Liver (tissue), 3 donors: ENCODE results near the gene ALKBH2.

Source experiments
- FOXA1 ChIP-seq: IDR thresholded peaks from 2 replicates; pipeline ENCODE4 v1.6.1; 2016; ENCODE audit warnings: antibody characterized with exemption
- JUND ChIP-seq, 2 donors: IDR thresholded peaks; 2 replicates each; pipeline ENCODE4 v1.6.1; 2016; ENCODE audit warnings: antibody characterized with exemption in 2 of 2
- RAD21 ChIP-seq, 2 donors: IDR thresholded peaks; 2 replicates each; pipeline ENCODE4 v1.6.1; 2016; ENCODE audit warnings: antibody characterized with exemption in 2 of 2, mild to moderate bottlenecking in 2 of 2
- TAF1 ChIP-seq: conservative IDR thresholded peaks from 2 replicates; pipeline ENCODE4 v1.6.1; 2016; ENCODE audit warnings: antibody characterized with exemption, mild to moderate bottlenecking
- TF ChIP-seq, protein P1 (sequence below): fragments of 150-350 bp; IDR thresholded peaks from 2 replicates; pipeline ENCODE4 v1.5.1; 2017; ENCODE audit warnings: improper control_type of control experiment, low read depth, low read length; ENCODE audit not compliant: missing input control
- TF ChIP-seq, protein P2 (sequence below): IDR thresholded peaks from 2 replicates; pipeline ENCODE4 v1.6.1; 2016; ENCODE audit warnings: antibody characterized with exemption
- TF ChIP-seq, protein P3 (sequence below): IDR thresholded peaks from 2 replicates; pipeline ENCODE4 v1.6.1; 2016; ENCODE audit warnings: antibody characterized with exemption, mild to moderate bottlenecking
- donor health status: healthy.
- donor health status: healthy.

DNA sequence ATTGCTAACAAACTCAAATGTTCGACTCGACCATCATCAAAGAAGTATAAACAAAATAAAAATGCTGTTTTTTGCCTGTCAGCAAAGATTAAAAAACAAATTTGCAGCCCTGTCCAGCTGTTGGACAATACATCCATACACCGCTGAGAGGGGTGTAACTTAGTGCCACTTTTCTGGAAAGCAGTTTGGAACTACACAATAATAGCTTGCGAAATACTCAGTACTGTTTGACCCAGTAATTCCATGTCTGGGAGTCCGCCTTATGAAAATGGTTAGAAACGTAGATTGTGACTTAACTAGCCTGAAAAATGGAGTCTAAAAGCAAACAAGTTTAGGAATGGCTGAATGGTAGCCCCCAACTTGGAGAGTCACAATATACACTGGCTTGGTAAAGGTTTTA, 34.5 kb downstream of the ALKBH2 start:
- TF ChIP-seq, protein P1, sequence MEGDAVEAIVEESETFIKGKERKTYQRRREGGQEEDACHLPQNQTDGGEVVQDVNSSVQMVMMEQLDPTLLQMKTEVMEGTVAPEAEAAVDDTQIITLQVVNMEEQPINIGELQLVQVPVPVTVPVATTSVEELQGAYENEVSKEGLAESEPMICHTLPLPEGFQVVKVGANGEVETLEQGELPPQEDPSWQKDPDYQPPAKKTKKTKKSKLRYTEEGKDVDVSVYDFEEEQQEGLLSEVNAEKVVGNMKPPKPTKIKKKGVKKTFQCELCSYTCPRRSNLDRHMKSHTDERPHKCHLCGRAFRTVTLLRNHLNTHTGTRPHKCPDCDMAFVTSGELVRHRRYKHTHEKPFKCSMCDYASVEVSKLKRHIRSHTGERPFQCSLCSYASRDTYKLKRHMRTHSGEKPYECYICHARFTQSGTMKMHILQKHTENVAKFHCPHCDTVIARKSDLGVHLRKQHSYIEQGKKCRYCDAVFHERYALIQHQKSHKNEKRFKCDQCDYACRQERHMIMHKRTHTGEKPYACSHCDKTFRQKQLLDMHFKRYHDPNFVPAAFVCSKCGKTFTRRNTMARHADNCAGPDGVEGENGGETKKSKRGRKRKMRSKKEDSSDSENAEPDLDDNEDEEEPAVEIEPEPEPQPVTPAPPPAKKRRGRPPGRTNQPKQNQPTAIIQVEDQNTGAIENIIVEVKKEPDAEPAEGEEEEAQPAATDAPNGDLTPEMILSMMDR = peak; percentile 16
- TF ChIP-seq, protein P2, sequence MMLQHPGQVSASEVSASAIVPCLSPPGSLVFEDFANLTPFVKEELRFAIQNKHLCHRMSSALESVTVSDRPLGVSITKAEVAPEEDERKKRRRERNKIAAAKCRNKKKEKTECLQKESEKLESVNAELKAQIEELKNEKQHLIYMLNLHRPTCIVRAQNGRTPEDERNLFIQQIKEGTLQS = no peak
- peak; percentile 45 to 47 for TF ChIP-seq RAD21 (IDR thresholded peaks at IDR 0.05)
- TF ChIP-seq, protein P3, sequence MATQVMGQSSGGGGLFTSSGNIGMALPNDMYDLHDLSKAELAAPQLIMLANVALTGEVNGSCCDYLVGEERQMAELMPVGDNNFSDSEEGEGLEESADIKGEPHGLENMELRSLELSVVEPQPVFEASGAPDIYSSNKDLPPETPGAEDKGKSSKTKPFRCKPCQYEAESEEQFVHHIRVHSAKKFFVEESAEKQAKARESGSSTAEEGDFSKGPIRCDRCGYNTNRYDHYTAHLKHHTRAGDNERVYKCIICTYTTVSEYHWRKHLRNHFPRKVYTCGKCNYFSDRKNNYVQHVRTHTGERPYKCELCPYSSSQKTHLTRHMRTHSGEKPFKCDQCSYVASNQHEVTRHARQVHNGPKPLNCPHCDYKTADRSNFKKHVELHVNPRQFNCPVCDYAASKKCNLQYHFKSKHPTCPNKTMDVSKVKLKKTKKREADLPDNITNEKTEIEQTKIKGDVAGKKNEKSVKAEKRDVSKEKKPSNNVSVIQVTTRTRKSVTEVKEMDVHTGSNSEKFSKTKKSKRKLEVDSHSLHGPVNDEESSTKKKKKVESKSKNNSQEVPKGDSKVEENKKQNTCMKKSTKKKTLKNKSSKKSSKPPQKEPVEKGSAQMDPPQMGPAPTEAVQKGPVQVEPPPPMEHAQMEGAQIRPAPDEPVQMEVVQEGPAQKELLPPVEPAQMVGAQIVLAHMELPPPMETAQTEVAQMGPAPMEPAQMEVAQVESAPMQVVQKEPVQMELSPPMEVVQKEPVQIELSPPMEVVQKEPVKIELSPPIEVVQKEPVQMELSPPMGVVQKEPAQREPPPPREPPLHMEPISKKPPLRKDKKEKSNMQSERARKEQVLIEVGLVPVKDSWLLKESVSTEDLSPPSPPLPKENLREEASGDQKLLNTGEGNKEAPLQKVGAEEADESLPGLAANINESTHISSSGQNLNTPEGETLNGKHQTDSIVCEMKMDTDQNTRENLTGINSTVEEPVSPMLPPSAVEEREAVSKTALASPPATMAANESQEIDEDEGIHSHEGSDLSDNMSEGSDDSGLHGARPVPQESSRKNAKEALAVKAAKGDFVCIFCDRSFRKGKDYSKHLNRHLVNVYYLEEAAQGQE = peak; percentile 44
- peak in 1 of 2 donors; percentile 38 for TF ChIP-seq JUND (IDR thresholded peaks at IDR 0.05)
- TF ChIP-seq FOXA1 = no peak
- TF ChIP-seq TAF1 = no peak
